BJ (cell line): Measurements from ENCODE around the gene KRTAP5-6. TPM values are rescaled to one million over a fixed set of nuclear protein-coding genes. Genes with fewer than 3 reads are reported as not detected.

Source experiments
- CTCF ChIA-PET: fragments of 350-600 bp; formaldehyde crosslinking; extraction: SDS; loops from one replicate; lab custom pipeline; 2021; ENCODE audit warnings: antibody characterized with exemption, inconsistent platforms; lab: Yijun Ruan, JAX
- POLR2A ChIA-PET: fragments of 300-600 bp; sonication (Branson Sonifier 250); formaldehyde crosslinking; extraction: SDS; loops from one replicate; lab custom pipeline; 2021; ENCODE audit warnings: antibody characterized with exemption; lab: Charles Lee
- DNase-seq: peaks from one replicate; pipeline ENCODE4 v3.0.0-alpha.2; 2011; ENCODE audit warnings: low read depth
- H3K27me3 ChIP-seq: 2 replicates; pipeline ENCODE4 v1.6.0; 2011; ENCODE audit warnings: low read length; ENCODE audit not compliant: control insufficient read depth, insufficient read depth
- H3K36me3 ChIP-seq: 2 replicates; pipeline ENCODE4 v1.5.1; 2011; ENCODE audit warnings: low read length; ENCODE audit not compliant: control insufficient read depth, insufficient read depth
- H3K4me3 ChIP-seq: 2 replicates; pipeline ENCODE4 v1.5.1; 2011; ENCODE audit warnings: low read depth, mild to moderate bottlenecking, control low read depth, low read length
- CTCF ChIP-seq: IDR thresholded peaks from 2 replicates; pipeline ENCODE4 v1.5.1; 2011; ENCODE audit warnings: low read depth, mild to moderate bottlenecking, control low read depth, inconsistent platforms, low read length, moderate library complexity; ENCODE audit not compliant: insufficient read depth
- polyA plus RNA-seq: library from polyadenylated mRNA; depleted of rRNA; stranded (reverse); fragments of >200 nt; gene quantifications from 2 replicates; pipeline ENCODE4 v1.2.3, GENCODE V29; 2011

Gene KRTAP5-6
- polyA plus RNA-seq, 1 experiment, result not detected

- H3K4me3 ChIP-seq, result no peak overlapping the region
- H3K36me3 ChIP-seq, result no peaks in the 10 kb centered on the region
- no peak for DNase-seq
- TF ChIP-seq CTCF, result peak; percentile 32; the same call in 1 of the 2 replicates
- ChIA-PET POLR2A (no interaction called here), CTCF (interaction anchor here (0.8 to 4.7 kb wide), 4 partner anchors 13 to 445 kb away, joined by 3 to 37 read pairs (median 12); no protein-coding TSS in a partner anchor)
- peaks cover 10% of the 10 kb centered on the region for H3K27me3 ChIP-seq
Observed at GRCh38 chr11:1706634-1707400, 9.8 kb downstream of the KRTAP5-6 start.

- CTCF ChIA-PET, result interaction anchor here (0.9 to 4.7 kb wide), 4 partner anchors 14 to 125 kb away, joined by 5 to 37 read pairs (median 12); no protein-coding TSS in a partner anchor
- Histone ChIP-seq H3K27me3 (peaks cover 10% of the 10 kb centered on the region), H3K36me3 (no peaks in the 10 kb centered on the region), H3K4me3 (no peak overlapping the region)
- DNase-seq, result no peak
- no peak for TF ChIP-seq CTCF
- POLR2A ChIA-PET, result no interaction called here
Observed at GRCh38 chr11:1707751-1708150, 10.8 kb downstream of the KRTAP5-6 start.

GRCh38 chr11:1708716-1709115, 11.7 kb downstream of the KRTAP5-6 start:
- CTCF ChIA-PET, result interaction anchor here (2.9 to 4.7 kb wide), 2 partner anchors 15 to 124 kb away, joined by 18 to 37 read pairs; no protein-coding TSS in a partner anchor
- DNase-seq, result no peak
- H3K27me3 ChIP-seq, result peaks cover 10% of the 10 kb centered on the region
- no peak for TF ChIP-seq CTCF
- H3K36me3 ChIP-seq, result no peaks in the 10 kb centered on the region
- POLR2A ChIA-PET, result no interaction called here
- no peak overlapping the region for H3K4me3 ChIP-seq

- ChIA-PET CTCF (interaction anchor here (1.3 to 1.8 kb wide), 2 partner anchors 11 to 117 kb away, joined by 3 to 10 read pairs; no protein-coding TSS in a partner anchor), POLR2A (no interaction called here)
- no peak for DNase-seq
- H3K36me3 ChIP-seq, result no peaks in the 10 kb centered on the region
- TF ChIP-seq CTCF, result no peak
- no peak overlapping the region for H3K4me3 ChIP-seq
- H3K27me3 ChIP-seq, result no peaks in the 10 kb centered on the region
Observed at GRCh38 chr11:1714908-1715885, 18.2 kb downstream of the KRTAP5-6 start.
